Gastrocnemius medialis (tissue), 4 donors: Measurements from ENCODE around the gene ANKRD23.

Experiments
- POLR2A ChIP-seq, 2 donors: fragments of 450-650 bp; IDR thresholded peaks; one replicate each; pipeline ENCODE4 v1.6.1; 2017; ENCODE audit warnings: antibody characterized with exemption in 2 of 2, mild to moderate bottlenecking in 2 of 2, moderate library complexity in 2 of 2
- TF ChIP-seq, protein P1 (sequence below), 5 experiments: fragments of 450-650 bp in 3 of 5; fragments of 200-600 bp in 2 of 5; sonication (generic) in 2 of 5; IDR thresholded peaks in 4 of 5; conservative IDR thresholded peaks in 1 of 5; 1 replicate in 4 of 5; 2 replicates in 1 of 5; pipeline ENCODE4 v1.5.1; 2016 to 2019; ENCODE audit warnings: antibody characterized with exemption in 5 of 5, mild to moderate bottlenecking in 3 of 5, moderate library complexity in 3 of 5

- no peak for TF ChIP-seq POLR2A (IDR thresholded peaks at IDR 0.05)
- TF ChIP-seq, protein P1, sequence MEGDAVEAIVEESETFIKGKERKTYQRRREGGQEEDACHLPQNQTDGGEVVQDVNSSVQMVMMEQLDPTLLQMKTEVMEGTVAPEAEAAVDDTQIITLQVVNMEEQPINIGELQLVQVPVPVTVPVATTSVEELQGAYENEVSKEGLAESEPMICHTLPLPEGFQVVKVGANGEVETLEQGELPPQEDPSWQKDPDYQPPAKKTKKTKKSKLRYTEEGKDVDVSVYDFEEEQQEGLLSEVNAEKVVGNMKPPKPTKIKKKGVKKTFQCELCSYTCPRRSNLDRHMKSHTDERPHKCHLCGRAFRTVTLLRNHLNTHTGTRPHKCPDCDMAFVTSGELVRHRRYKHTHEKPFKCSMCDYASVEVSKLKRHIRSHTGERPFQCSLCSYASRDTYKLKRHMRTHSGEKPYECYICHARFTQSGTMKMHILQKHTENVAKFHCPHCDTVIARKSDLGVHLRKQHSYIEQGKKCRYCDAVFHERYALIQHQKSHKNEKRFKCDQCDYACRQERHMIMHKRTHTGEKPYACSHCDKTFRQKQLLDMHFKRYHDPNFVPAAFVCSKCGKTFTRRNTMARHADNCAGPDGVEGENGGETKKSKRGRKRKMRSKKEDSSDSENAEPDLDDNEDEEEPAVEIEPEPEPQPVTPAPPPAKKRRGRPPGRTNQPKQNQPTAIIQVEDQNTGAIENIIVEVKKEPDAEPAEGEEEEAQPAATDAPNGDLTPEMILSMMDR (IDR thresholded peaks at IDR 0.05 in 4 of 5, conservative IDR thresholded peaks at IDR 0.05 in 1 of 5), result no peak
These were observed 21.8 kb upstream of the ANKRD23 start for GRCh38 chr2:96865654-96866053.
